ENCODE measurements around the gene DICER1. TPM values are rescaled to one million over a fixed set of nuclear protein-coding genes. Genes with fewer than 3 reads are reported as not detected.

Gene DICER1
- total RNA-seq, 1 experiment from 2014 or later, result 57.1 TPM

DNA sequence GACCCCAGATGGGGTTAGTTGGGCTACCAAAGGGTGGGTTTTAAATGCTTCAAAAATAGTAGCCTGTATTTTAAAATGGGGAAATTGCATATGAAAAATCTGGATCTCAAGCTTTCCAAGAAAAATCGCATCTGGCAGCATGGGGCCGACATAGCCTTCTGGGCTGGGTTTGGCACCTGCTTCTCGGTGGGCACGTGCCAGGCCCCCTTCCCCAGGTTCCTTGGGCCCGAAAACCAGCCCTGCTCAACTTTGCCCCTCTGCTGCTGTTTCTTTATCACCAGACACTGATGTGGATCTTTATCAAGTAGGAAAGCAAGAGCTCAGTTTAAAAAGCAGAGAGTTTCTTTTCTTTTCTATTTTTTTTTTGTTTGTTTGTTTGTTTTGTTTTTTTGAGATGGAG, 95.1 kb downstream of the DICER1 start:
- Histone ChIP-seq H3K4me1 (ENCODE audit: insufficient read depth, low read length, poor library complexity, severe bottlenecking) (no peaks in the 10 kb centered on the region), H3K27me3 (replicated peaks; ENCODE audit: insufficient read depth, low read depth, low read length, poor library complexity) (no peaks in the 10 kb centered on the region), H3K4me3 (ENCODE audit: low read depth, low read length, poor library complexity, severe bottlenecking) (no peak overlapping the region), H3K27ac (ENCODE audit: low read depth, low read length, poor library complexity, severe bottlenecking) (no peak overlapping the region), H3K36me3 (ENCODE audit: insufficient read depth, low read length, poor library complexity, severe bottlenecking) (no peaks in the 10 kb centered on the region), H3K9me3 (ENCODE audit: low read depth, low read length, poor library complexity, severe bottlenecking) (no peaks in the 10 kb centered on the region)
- intact Hi-C loops (cut with micrococcal nuclease; ENCODE audit: unreplicated experiment), result no loop called here
- DNase-seq (ENCODE audit: low spot score), result no peak
- BruUV-seq (replicated peaks), result no TSS peak
- ChIA-PET CTCF (no interaction called here), POLR2A (ENCODE audit: low non-redundant PET) (no interaction called here)
- TF ChIP-seq, protein P1, sequence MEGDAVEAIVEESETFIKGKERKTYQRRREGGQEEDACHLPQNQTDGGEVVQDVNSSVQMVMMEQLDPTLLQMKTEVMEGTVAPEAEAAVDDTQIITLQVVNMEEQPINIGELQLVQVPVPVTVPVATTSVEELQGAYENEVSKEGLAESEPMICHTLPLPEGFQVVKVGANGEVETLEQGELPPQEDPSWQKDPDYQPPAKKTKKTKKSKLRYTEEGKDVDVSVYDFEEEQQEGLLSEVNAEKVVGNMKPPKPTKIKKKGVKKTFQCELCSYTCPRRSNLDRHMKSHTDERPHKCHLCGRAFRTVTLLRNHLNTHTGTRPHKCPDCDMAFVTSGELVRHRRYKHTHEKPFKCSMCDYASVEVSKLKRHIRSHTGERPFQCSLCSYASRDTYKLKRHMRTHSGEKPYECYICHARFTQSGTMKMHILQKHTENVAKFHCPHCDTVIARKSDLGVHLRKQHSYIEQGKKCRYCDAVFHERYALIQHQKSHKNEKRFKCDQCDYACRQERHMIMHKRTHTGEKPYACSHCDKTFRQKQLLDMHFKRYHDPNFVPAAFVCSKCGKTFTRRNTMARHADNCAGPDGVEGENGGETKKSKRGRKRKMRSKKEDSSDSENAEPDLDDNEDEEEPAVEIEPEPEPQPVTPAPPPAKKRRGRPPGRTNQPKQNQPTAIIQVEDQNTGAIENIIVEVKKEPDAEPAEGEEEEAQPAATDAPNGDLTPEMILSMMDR (conservative IDR thresholded peaks at IDR 0.05; ENCODE audit: low read depth, low read length), result no peak
- no peak for TF ChIP-seq EZH2 (IDR thresholded peaks at IDR 0.05; ENCODE audit: borderline replicate concordance, low read depth, low read length, poor library complexity, severe bottlenecking)

DNA sequence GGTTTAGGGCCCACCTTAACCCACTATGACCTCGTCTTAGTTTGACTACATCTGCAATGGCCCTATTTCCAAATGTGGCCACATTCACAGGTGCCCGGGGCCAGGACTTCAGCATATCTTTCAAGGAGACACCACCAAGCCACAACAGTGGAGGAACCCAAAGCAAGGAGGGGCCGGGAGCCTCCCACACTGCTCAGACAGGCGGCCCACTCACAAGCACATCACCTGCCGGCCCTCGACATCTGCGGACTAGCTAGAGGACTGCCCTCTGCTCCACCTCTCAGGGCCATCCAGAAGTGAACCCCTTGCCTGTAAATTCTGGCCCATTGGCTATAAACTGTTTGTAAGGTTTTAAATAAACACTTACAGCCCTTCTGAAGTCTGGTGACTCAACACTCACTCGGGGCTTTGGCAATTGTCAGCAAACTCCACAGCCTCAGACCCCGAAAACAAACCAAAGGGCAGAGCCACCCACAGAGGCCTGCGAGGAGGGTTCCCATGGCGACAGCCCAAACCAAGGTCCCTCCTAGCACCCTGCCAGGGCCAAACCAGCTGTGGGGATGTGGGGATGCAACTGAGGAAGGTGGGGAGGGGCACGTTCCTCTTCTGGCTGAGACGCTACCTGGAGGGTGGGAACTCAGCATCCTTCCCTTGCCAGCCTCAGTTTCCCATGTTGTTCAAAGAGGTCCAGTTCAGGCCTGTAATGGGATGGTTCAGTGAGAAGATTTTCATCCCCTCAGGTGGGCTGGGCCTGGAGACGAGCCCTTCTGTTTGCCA, 95.8 kb downstream of the DICER1 start:
- DNase-seq (ENCODE audit: low spot score), result no peak
- ChIA-PET POLR2A (ENCODE audit: low non-redundant PET) (no interaction called here), CTCF (no interaction called here)
- no peaks in the 10 kb centered on the region for H3K27me3 ChIP-seq (replicated peaks; ENCODE audit: insufficient read depth, low read depth, low read length, poor library complexity)
- no peaks in the 10 kb centered on the region for H3K36me3 ChIP-seq (ENCODE audit: insufficient read depth, low read length, poor library complexity, severe bottlenecking)
- H3K27ac ChIP-seq (ENCODE audit: low read depth, low read length, poor library complexity, severe bottlenecking), result no peak overlapping the region
- no TSS peak for BruUV-seq (replicated peaks)
- H3K4me1 ChIP-seq (ENCODE audit: insufficient read depth, low read length, poor library complexity, severe bottlenecking), result no peaks in the 10 kb centered on the region
- TF ChIP-seq EZH2 (IDR thresholded peaks at IDR 0.05; ENCODE audit: borderline replicate concordance, low read depth, low read length, poor library complexity, severe bottlenecking), result no peak
- TF ChIP-seq, protein P1 (conservative IDR thresholded peaks at IDR 0.05; ENCODE audit: low read depth, low read length), result no peak
- H3K9me3 ChIP-seq (ENCODE audit: low read depth, low read length, poor library complexity, severe bottlenecking), result no peaks in the 10 kb centered on the region
- no peak overlapping the region for H3K4me3 ChIP-seq (ENCODE audit: low read depth, low read length, poor library complexity, severe bottlenecking)
- intact Hi-C loops (cut with micrococcal nuclease; ENCODE audit: unreplicated experiment), result no loop called here

DNA sequence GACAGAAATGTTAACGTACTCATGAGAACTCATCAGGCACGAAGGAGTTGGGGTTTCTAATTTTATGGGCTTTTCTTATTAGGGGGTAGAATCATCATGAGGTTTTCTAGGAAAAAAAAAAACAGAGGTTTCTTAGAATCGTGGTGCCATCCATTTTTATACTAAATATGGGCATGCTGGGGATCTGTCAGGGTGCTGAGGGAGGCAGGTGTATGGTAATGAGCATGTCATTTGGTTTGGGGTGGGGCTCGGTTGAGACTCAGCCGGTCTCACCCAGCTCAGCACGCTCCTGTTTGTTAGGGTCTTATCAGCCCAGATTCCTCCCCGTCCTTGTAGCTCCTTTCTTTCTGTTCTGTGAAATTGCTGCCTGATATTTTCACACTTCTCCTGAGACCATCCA, 98.2 kb downstream of the DICER1 start:
- Histone ChIP-seq H3K4me3 (ENCODE audit: low read depth, low read length, poor library complexity, severe bottlenecking) (no peak overlapping the region), H3K36me3 (ENCODE audit: insufficient read depth, low read length, poor library complexity, severe bottlenecking) (no peaks in the 10 kb centered on the region), H3K27ac (ENCODE audit: low read depth, low read length, poor library complexity, severe bottlenecking) (no peak overlapping the region), H3K4me1 (ENCODE audit: insufficient read depth, low read length, poor library complexity, severe bottlenecking) (no peaks in the 10 kb centered on the region), H3K27me3 (replicated peaks; ENCODE audit: insufficient read depth, low read depth, low read length, poor library complexity) (no peaks in the 10 kb centered on the region), H3K9me3 (ENCODE audit: low read depth, low read length, poor library complexity, severe bottlenecking) (no peaks in the 10 kb centered on the region)
- no peak for DNase-seq (ENCODE audit: low spot score)
- CTCF ChIA-PET, result no interaction called here
- no peak for TF ChIP-seq EZH2 (IDR thresholded peaks at IDR 0.05; ENCODE audit: borderline replicate concordance, low read depth, low read length, poor library complexity, severe bottlenecking)
- TF ChIP-seq, protein P1 (conservative IDR thresholded peaks at IDR 0.05; ENCODE audit: low read depth, low read length), result no peak
- POLR2A ChIA-PET (ENCODE audit: low non-redundant PET), result no interaction called here
- intact Hi-C loops (cut with micrococcal nuclease; ENCODE audit: unreplicated experiment), result no loop called here
- BruUV-seq (replicated peaks), result no TSS peak
